Measurements from ENCODE around the gene SPI1.
A peak's percentile ranks its signal among the peaks of the same experiment; 100 is the strongest.

Gene SPI1

DNA sequence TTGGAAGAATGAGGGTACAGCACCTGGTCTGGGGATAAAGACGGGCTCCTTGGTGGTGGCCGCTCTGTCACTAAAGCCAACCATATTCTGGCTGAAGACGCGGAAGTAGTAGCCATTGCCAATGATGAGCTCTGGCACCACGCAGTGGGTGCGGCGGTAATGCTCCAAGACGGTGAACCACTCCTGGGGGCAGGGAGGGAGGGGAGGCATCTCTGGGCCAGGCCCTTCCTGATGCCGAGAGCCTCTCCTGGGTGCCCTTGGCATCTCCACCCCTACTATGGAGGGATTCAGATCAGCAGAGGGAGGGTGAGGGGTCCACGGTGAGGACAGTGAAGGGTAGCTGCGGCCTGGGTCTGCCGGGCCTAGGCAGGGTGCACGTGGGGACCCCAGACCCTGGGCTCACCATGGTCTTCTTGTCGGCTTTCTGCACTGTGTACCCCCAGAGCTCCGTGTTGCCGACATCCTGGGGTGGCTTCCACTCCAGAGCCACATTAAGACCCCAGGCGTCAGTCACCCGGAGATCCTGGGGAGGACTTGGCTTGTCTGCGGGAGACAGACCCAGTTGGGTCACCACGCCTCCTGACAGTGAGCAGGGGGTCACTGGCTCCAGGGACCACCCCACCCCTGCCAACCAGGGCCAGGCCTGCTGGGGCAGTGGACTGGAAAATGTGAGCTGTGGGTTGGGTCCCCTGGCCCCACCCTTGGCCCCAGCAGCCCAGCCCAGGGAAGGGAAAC, 45.4 kb downstream of the SPI1 start:
- no peak for DNase-seq (ENCODE audit: low read depth)
- Histone ChIP-seq H3K9me3 (ENCODE audit: control insufficient read depth, low read length) (no peaks in the 10 kb centered on the region), H3K36me3 (ENCODE audit: control insufficient read depth, insufficient read depth, low read length, severe bottlenecking) (no peaks in the 10 kb centered on the region), H3K27me3 (replicated peaks; ENCODE audit: control insufficient read depth, insufficient read depth, low read length) (peaks cover 4% of the 10 kb centered on the region), H3K9ac (ENCODE audit: low read length) (no peak overlapping the region), H3K4me1 (ENCODE audit: control insufficient read depth, insufficient read depth, low read length) (no peaks in the 10 kb centered on the region), H3K4me3 (ENCODE audit: low read length) (no peak overlapping the region)

GRCh38 chr11:47332303-47332711, 46.0 kb downstream of the SPI1 start:
- H3K9me3 ChIP-seq (ENCODE audit: control insufficient read depth, low read length), result no peaks in the 10 kb centered on the region
- no peak for DNase-seq (ENCODE audit: low read depth)
- no peaks in the 10 kb centered on the region for H3K36me3 ChIP-seq (ENCODE audit: control insufficient read depth, insufficient read depth, low read length, severe bottlenecking)
- H3K4me1 ChIP-seq (ENCODE audit: control insufficient read depth, insufficient read depth, low read length), result no peaks in the 10 kb centered on the region
- H3K9ac ChIP-seq (ENCODE audit: low read length), result no peak overlapping the region
- no peak overlapping the region for H3K4me3 ChIP-seq (ENCODE audit: low read length)
- H3K27me3 ChIP-seq (replicated peaks; ENCODE audit: control insufficient read depth, insufficient read depth, low read length), result peaks cover 4% of the 10 kb centered on the region

GRCh38 chr11:47331454-47332302, 46.7 kb downstream of the SPI1 start:
- Histone ChIP-seq H3K36me3 (ENCODE audit: control insufficient read depth, insufficient read depth, low read length, severe bottlenecking) (no peaks in the 10 kb centered on the region), H3K27me3 (replicated peaks; ENCODE audit: control insufficient read depth, insufficient read depth, low read length) (no peaks in the 10 kb centered on the region), H3K4me1 (ENCODE audit: control insufficient read depth, insufficient read depth, low read length) (no peaks in the 10 kb centered on the region), H3K9me3 (ENCODE audit: control insufficient read depth, low read length) (no peaks in the 10 kb centered on the region), H3K9ac (ENCODE audit: low read length) (no peak overlapping the region), H3K4me3 (ENCODE audit: low read length) (no peak overlapping the region)
- DNase-seq (ENCODE audit: low read depth), result no peak

- DNase-seq (ENCODE audit: low read depth), result peak; percentile 47
- Histone ChIP-seq H3K4me1 (ENCODE audit: control insufficient read depth, insufficient read depth, low read length) (no peaks in the 10 kb centered on the region), H3K9me3 (ENCODE audit: control insufficient read depth, low read length) (no peaks in the 10 kb centered on the region), H3K27me3 (replicated peaks; ENCODE audit: control insufficient read depth, insufficient read depth, low read length) (no peaks in the 10 kb centered on the region), H3K36me3 (ENCODE audit: control insufficient read depth, insufficient read depth, low read length, severe bottlenecking) (no peaks in the 10 kb centered on the region), H3K9ac (ENCODE audit: low read length) (no peak overlapping the region), H3K4me3 (ENCODE audit: low read length) (no peak overlapping the region)
Observed at GRCh38 chr11:47329987-47330931, 48.1 kb downstream of the SPI1 start.

DNA sequence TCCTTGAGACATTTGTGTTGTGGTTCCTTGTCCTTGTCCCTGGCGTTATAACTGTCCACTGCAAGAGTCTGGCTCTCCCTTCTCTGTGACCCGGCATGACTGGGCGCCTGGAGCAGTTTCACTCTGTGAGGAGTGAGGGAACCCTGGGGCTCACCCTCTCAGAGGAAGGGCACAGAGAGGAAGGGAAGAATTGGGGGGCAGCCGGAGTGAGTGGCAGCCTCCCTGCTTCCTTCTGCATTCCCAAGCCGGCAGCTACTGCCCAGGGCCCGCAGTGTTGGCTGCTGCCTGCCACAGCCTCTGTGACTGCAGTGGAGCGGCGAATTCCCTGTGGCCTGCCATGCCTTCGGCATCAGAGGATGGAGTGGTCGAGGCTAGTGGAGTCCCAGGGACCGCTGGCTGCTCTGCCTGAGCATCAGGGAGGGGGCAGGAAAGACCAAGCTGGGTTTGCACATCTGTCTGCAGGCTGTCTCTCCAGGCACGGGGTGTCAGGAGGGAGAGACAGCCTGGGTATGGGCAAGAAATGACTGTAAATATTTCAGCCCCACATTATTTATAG, 48.8 kb downstream of the SPI1 start:
- Histone ChIP-seq H3K36me3 (ENCODE audit: control insufficient read depth, insufficient read depth, low read length, severe bottlenecking) (no peaks in the 10 kb centered on the region), H3K4me3 (ENCODE audit: low read length) (no peak overlapping the region), H3K27me3 (replicated peaks; ENCODE audit: control insufficient read depth, insufficient read depth, low read length) (no peaks in the 10 kb centered on the region), H3K4me1 (ENCODE audit: control insufficient read depth, insufficient read depth, low read length) (no peaks in the 10 kb centered on the region), H3K9ac (ENCODE audit: low read length) (no peak overlapping the region), H3K9me3 (ENCODE audit: control insufficient read depth, low read length) (no peaks in the 10 kb centered on the region)
- DNase-seq (ENCODE audit: low read depth), result peak; percentile 2

DNA sequence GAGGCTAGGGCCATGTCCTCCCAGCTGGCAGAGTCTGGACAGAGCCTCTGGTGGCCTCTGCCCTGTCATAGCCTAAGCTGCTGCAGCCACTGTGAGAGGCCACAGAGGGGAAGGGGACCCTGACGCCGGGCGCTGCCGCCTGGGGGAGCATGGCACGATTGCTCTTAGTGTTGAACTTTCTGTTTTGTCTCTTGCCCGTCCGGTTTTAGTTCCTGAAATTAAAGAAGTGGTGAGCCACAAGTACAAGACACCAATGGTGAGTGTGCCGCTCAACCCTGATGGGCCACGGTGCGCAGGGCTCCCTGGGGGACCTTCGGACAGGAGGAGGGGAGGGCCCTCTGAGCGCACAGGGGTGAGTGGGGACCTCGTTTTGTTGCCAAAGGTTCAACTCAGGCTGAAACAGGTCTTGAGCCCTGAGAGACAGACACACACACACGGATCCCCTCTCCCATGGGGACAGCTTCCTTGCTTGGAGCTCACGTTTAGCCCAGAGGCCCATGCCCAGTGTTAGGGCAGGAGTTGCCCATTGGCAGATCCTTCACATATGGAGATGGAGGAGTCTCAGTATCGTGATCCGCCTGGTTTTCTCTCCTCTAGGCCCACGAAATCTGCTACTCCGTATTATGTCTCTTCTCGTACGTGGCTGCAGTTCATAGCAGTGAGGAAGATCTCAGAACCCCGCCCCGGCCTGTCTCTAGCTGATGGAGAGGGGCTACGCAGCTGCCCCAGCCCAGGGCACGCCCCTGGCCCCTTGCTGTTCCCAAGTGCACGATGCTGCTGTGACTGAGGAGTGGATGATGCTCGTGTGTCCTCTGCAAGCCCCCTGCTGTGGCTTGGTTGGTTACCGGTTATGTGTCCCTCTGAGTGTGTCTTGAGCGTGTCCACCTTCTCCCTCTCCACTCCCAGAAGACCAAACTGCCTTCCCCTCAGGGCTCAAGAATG, 49.6 kb downstream of the SPI1 start:
- no peak overlapping the region for H3K4me3 ChIP-seq (ENCODE audit: low read length)
- H3K9ac ChIP-seq (ENCODE audit: low read length), result no peak overlapping the region
- no peaks in the 10 kb centered on the region for H3K9me3 ChIP-seq (ENCODE audit: control insufficient read depth, low read length)
- H3K27me3 ChIP-seq (replicated peaks; ENCODE audit: control insufficient read depth, insufficient read depth, low read length), result no peaks in the 10 kb centered on the region
- no peak for DNase-seq (ENCODE audit: low read depth)
- no peaks in the 10 kb centered on the region for H3K4me1 ChIP-seq (ENCODE audit: control insufficient read depth, insufficient read depth, low read length)
- no peaks in the 10 kb centered on the region for H3K36me3 ChIP-seq (ENCODE audit: control insufficient read depth, insufficient read depth, low read length, severe bottlenecking)

DNA sequence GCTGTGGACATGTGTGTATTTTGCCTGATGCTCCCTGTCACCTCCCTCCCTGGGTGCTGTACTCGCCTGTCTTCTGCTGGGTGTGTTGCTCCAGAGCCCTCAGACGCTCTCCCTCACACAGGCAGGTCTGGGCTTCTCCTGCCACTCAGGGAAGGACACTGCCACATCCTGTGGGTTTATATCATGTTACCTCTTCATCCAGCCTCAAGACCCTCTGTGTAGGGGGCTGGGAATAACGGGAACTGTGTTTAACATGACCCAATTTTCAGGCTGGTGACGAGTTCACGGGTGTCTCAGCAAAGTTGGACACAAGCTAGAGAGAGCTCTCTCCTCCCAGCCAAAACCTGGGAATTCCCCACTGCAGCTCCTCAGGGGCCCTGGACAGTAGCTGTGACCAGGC, 50.4 kb downstream of the SPI1 start:
- Histone ChIP-seq H3K27me3 (replicated peaks; ENCODE audit: control insufficient read depth, insufficient read depth, low read length) (no peaks in the 10 kb centered on the region), H3K36me3 (ENCODE audit: control insufficient read depth, insufficient read depth, low read length, severe bottlenecking) (no peaks in the 10 kb centered on the region), H3K4me3 (ENCODE audit: low read length) (no peak overlapping the region), H3K9ac (ENCODE audit: low read length) (no peak overlapping the region), H3K4me1 (ENCODE audit: control insufficient read depth, insufficient read depth, low read length) (no peaks in the 10 kb centered on the region), H3K9me3 (ENCODE audit: control insufficient read depth, low read length) (no peaks in the 10 kb centered on the region)
- DNase-seq (ENCODE audit: low read depth), result no peak

DNA sequence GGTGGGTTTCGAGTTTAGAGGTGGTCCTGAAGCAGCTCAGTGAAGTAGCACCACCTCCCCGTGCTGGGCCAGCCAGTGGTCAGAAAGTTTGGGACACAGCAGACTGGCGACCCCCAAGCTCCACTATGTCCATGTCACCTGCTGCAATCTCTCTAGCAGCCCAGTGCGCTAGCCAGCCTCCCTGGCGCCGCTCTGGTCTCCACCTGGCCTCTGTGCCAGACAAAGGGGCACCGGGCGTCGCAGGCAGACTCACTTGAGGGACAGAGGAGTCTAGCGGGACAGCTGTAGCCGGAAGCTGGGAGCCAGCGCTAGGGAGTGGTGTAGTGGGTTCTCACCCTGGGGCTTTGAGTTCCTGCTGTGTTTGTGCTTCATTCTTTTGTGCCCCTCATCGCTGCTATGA, 51.3 kb downstream of the SPI1 start:
- peaks cover 7% of the 10 kb centered on the region for H3K36me3 ChIP-seq (ENCODE audit: control insufficient read depth, insufficient read depth, low read length, severe bottlenecking)

GRCh38 chr11:47326198-47326597, 52.1 kb downstream of the SPI1 start:
- no peaks in the 10 kb centered on the region for H3K4me1 ChIP-seq (ENCODE audit: control insufficient read depth, insufficient read depth, low read length)
- no peak for DNase-seq (ENCODE audit: low read depth)
- H3K27me3 ChIP-seq (replicated peaks; ENCODE audit: control insufficient read depth, insufficient read depth, low read length), result no peaks in the 10 kb centered on the region
- H3K9me3 ChIP-seq (ENCODE audit: control insufficient read depth, low read length), result no peaks in the 10 kb centered on the region
- H3K4me3 ChIP-seq (ENCODE audit: low read length), result no peak overlapping the region
- H3K9ac ChIP-seq (ENCODE audit: low read length), result no peak overlapping the region
- peaks cover 16% of the 10 kb centered on the region for H3K36me3 ChIP-seq (ENCODE audit: control insufficient read depth, insufficient read depth, low read length, severe bottlenecking)

More for the DNA sequence above, 51.3 kb downstream of the SPI1 start:
- no peak overlapping the region for H3K4me3 ChIP-seq (ENCODE audit: low read length)
- no peaks in the 10 kb centered on the region for H3K27me3 ChIP-seq (replicated peaks; ENCODE audit: control insufficient read depth, insufficient read depth, low read length)
- H3K4me1 ChIP-seq (ENCODE audit: control insufficient read depth, insufficient read depth, low read length), result no peaks in the 10 kb centered on the region
- no peaks in the 10 kb centered on the region for H3K9me3 ChIP-seq (ENCODE audit: control insufficient read depth, low read length)
- DNase-seq (ENCODE audit: low read depth), result no peak
- no peak overlapping the region for H3K9ac ChIP-seq (ENCODE audit: low read length)

Data from adipocyte (in vitro differentiated cells).